Large intestine (tissue), 3 donors: Measurements from ENCODE around the gene TMCO4. TPM values are rescaled to one million over a fixed set of nuclear protein-coding genes. Genes with fewer than 3 reads are reported as not detected.

Experiments
- DNase-seq, 2 donors: peaks; one replicate each; pipeline versions ENCODE4 v3.0.0 to v3.0.0-alpha.2; 2013
- H3K27ac ChIP-seq: one replicate; pipeline ENCODE4 v1.5.1; 2013; ENCODE audit warnings: low read length
- H3K27me3 ChIP-seq: 2 replicates; pipeline ENCODE4 v1.6.1; 2013; ENCODE audit warnings: low read length; ENCODE audit not compliant: control insufficient read depth, insufficient read depth
- H3K36me3 ChIP-seq: 2 replicates; pipeline ENCODE4 v1.6.1; 2013; ENCODE audit warnings: low read length; ENCODE audit not compliant: control insufficient read depth, insufficient read depth
- H3K4me1 ChIP-seq: one replicate; pipeline ENCODE4 v1.6.1; 2013; ENCODE audit warnings: low read length; ENCODE audit not compliant: control insufficient read depth, insufficient read depth
- H3K4me3 ChIP-seq: one replicate; pipeline ENCODE4 v1.5.1; 2013; ENCODE audit warnings: low read length
- H3K9me3 ChIP-seq: one replicate; pipeline ENCODE4 v1.6.1; 2013; ENCODE audit warnings: mild to moderate bottlenecking, low read depth, low read length, moderate library complexity; ENCODE audit not compliant: control insufficient read depth
- WGBS: methylation state at CpG from one replicate; pipeline ENCODE4 v1.1.5; 2013; ENCODE audit warnings: low lambda C conversion rate; ENCODE audit not compliant: insufficient coverage; 5-methylcytosine and 5-hydroxymethylcytosine counted together
- polyA plus RNA-seq: library from polyadenylated mRNA; unstranded; fragments of 120-200 nt; gene quantifications from one replicate; pipeline ENCODE4 v1.2.1, GENCODE V29; 2013

The TMCO4 gene
- polyA plus RNA-seq, 1 donor = 10.4 TPM

- no peaks in the 10 kb centered on the region for H3K27me3 ChIP-seq
- H3K9me3 ChIP-seq = no peaks in the 10 kb centered on the region
- DNase-seq = peak in 1 of 2 donors; percentile 20
- WGBS = 86% methylated on average over 2 of the region's 12 CpGs
- peaks cover 7% of the 10 kb centered on the region for H3K36me3 ChIP-seq
- no peak overlapping the region for H3K27ac ChIP-seq
- H3K4me3 ChIP-seq = no peak overlapping the region
- peaks cover 24% of the 10 kb centered on the region for H3K4me1 ChIP-seq
These were observed 149.1 kb downstream of the TMCO4 start for GRCh38 chr1:19650416-19651140.

GRCh38 chr1:19648689-19649088 is 151.0 kb downstream of the TMCO4 start:
- Histone ChIP-seq H3K36me3 (no peaks in the 10 kb centered on the region), H3K9me3 (no peaks in the 10 kb centered on the region), H3K27ac (no peak overlapping the region), H3K4me3 (no peak overlapping the region), H3K27me3 (no peaks in the 10 kb centered on the region), H3K4me1 (peaks cover 28% of the 10 kb centered on the region)
- no CpG with 5 or more reads among the region's 11 CpGs for WGBS
- DNase-seq = no peak

- H3K27me3 ChIP-seq = no peaks in the 10 kb centered on the region
- peaks cover 29% of the 10 kb centered on the region for H3K4me1 ChIP-seq
- no peak for DNase-seq
- H3K27ac ChIP-seq = no peak overlapping the region
- H3K36me3 ChIP-seq = no peaks in the 10 kb centered on the region
- WGBS = no CpG with 5 or more reads among the region's 14 CpGs
- H3K4me3 ChIP-seq = no peak overlapping the region
- no peaks in the 10 kb centered on the region for H3K9me3 ChIP-seq
These were observed 151.5 kb downstream of the TMCO4 start for GRCh38 chr1:19648239-19648638.

- WGBS = 67% methylated on average over 1 of the region's 16 CpGs
- Histone ChIP-seq H3K36me3 (no peaks in the 10 kb centered on the region), H3K27me3 (no peaks in the 10 kb centered on the region), H3K9me3 (no peaks in the 10 kb centered on the region), H3K4me1 (peaks cover 31% of the 10 kb centered on the region), H3K27ac (no peak overlapping the region), H3K4me3 (peak overlapping the region; percentile 13)
- DNase-seq = no peak
These were observed 152.1 kb downstream of the TMCO4 start for GRCh38 chr1:19647643-19648042.

- no peaks in the 10 kb centered on the region for H3K9me3 ChIP-seq
- no peaks in the 10 kb centered on the region for H3K27me3 ChIP-seq
- no peak overlapping the region for H3K27ac ChIP-seq
- WGBS = no CpG with 5 or more reads among the region's 9 CpGs
- H3K4me3 ChIP-seq = peak overlapping the region; percentile 79
- DNase-seq = peak in 1 of 2 donors; percentile 30
- H3K36me3 ChIP-seq = no peaks in the 10 kb centered on the region
- H3K4me1 ChIP-seq = peaks cover 31% of the 10 kb centered on the region
These were observed 153.1 kb downstream of the TMCO4 start for GRCh38 chr1:19646377-19647319.

GRCh38 chr1:19645411-19646251 is 154.1 kb downstream of the TMCO4 start:
- peak overlapping the region; percentile 52 for H3K27ac ChIP-seq
- DNase-seq = no peak
- no peaks in the 10 kb centered on the region for H3K27me3 ChIP-seq
- no CpG with 5 or more reads among the region's 30 CpGs for WGBS
- peak overlapping the region; percentile 79 for H3K4me3 ChIP-seq
- no peaks in the 10 kb centered on the region for H3K9me3 ChIP-seq
- H3K4me1 ChIP-seq = peaks cover 29% of the 10 kb centered on the region
- no peaks in the 10 kb centered on the region for H3K36me3 ChIP-seq

- peaks cover 27% of the 10 kb centered on the region for H3K4me1 ChIP-seq
- DNase-seq = peak in 1 of 2 donors; percentile 64
These were observed 154.9 kb downstream of the TMCO4 start for GRCh38 chr1:19644681-19645410.

GRCh38 chr1:19644395-19644680 is 155.4 kb downstream of the TMCO4 start:
- Histone ChIP-seq H3K27ac (no peak overlapping the region), H3K9me3 (no peaks in the 10 kb centered on the region), H3K36me3 (no peaks in the 10 kb centered on the region), H3K4me3 (peak overlapping the region; percentile 79), H3K4me1 (peaks cover 27% of the 10 kb centered on the region), H3K27me3 (no peaks in the 10 kb centered on the region)
- no peak for DNase-seq
- no CpG with 5 or more reads among the region's 51 CpGs for WGBS

More at GRCh38 chr1:19644681-19645410, 154.9 kb downstream of the TMCO4 start:
- H3K27ac ChIP-seq = peak overlapping the region; percentile 52
- H3K27me3 ChIP-seq = no peaks in the 10 kb centered on the region
- no CpG with 5 or more reads among the region's 71 CpGs for WGBS
- peak overlapping the region; percentile 79 for H3K4me3 ChIP-seq
- no peaks in the 10 kb centered on the region for H3K36me3 ChIP-seq
- H3K9me3 ChIP-seq = no peaks in the 10 kb centered on the region

- Histone ChIP-seq H3K27ac (peak within 1 kb of the TSS; percentile 59), H3K4me3 (peak within 1 kb of the TSS; percentile 79), H3K4me1 (peaks cover 27% of the 10 kb centered on the region), H3K27me3 (no peaks in the 10 kb centered on the region), H3K9me3 (no peaks in the 10 kb centered on the region), H3K36me3 (no peaks in the 10 kb centered on the region)
- WGBS = no CpG with 5 or more reads among the region's 90 CpGs
- peak; percentile 52 to 78 for DNase-seq
These were observed 155.9 kb downstream of the TMCO4 start, which contains the start of gene NBL1 for GRCh38 chr1:19643602-19644394. TSS of gene NBL1 (plus strand) at chr1:19644311. CDS start at chr1:19655031, 10,720 bp downstream.
